Liver (tissue), 9 donors: ENCODE results near the gene SCP2D1. TPM values are rescaled to one million over a fixed set of nuclear protein-coding genes. Genes with fewer than 3 reads are reported as not detected.

Experiments
- DNase-seq: peaks from one replicate; pipeline ENCODE4 v3.0.0-alpha.2; 2017; ENCODE audit warnings: low spot score
- H3K27ac ChIP-seq, 2 donors: one replicate each; pipeline ENCODE4 v1.7.0; 2013; ENCODE audit warnings: inconsistent platforms in 2 of 2, low read length in 2 of 2, control low read depth in 1 of 2, low read depth in 1 of 2, mild to moderate bottlenecking in 1 of 2
- H3K27me3 ChIP-seq, 4 donors: one replicate each; pipeline versions ENCODE4 v1.6.1 to v1.7.0; 2013; ENCODE audit warnings: low read length in 3 of 4, inconsistent platforms in 1 of 4, mild to moderate bottlenecking in 1 of 4, moderate library complexity in 1 of 4; ENCODE audit not compliant: control insufficient read depth in 4 of 4, insufficient read depth in 4 of 4
- H3K36me3 ChIP-seq, 4 donors: one replicate each; pipeline versions ENCODE4 v1.6.1 to v1.7.0; 2013; ENCODE audit warnings: low read length in 3 of 4, mild to moderate bottlenecking in 3 of 4, low read depth in 1 of 4, moderate library complexity in 1 of 4; ENCODE audit not compliant: control insufficient read depth in 4 of 4, insufficient read depth in 3 of 4
- H3K4me1 ChIP-seq, 4 donors: one replicate each; pipeline versions ENCODE4 v1.6.1 to v1.7.0; 2013; ENCODE audit warnings: low read length in 3 of 4, mild to moderate bottlenecking in 3 of 4, moderate library complexity in 1 of 4; ENCODE audit not compliant: control insufficient read depth in 4 of 4, insufficient read depth in 4 of 4
- H3K4me3 ChIP-seq, 3 donors: one replicate each; pipeline versions ENCODE4 v1.6.1 to v1.7.0; 2013; ENCODE audit warnings: low read length in 3 of 3, control low read depth in 1 of 3, low read depth in 1 of 3, mild to moderate bottlenecking in 1 of 3
- H3K9ac ChIP-seq, 2 donors: one replicate each; pipeline ENCODE4 v1.7.0; 2013; ENCODE audit warnings: low read length in 2 of 2, mild to moderate bottlenecking in 2 of 2, moderate library complexity in 2 of 2, control low read depth in 1 of 2, low read depth in 1 of 2
- H3K9me3 ChIP-seq, 4 donors: one replicate each; pipeline versions ENCODE4 v1.6.1 to v1.7.0; 2013; ENCODE audit warnings: low read length in 3 of 4; ENCODE audit not compliant: control insufficient read depth in 4 of 4
- EGR1 ChIP-seq, 2 donors: IDR thresholded peaks; 2 replicates each; pipeline ENCODE4 v1.6.1; 2016 to 2018; ENCODE audit warnings: antibody characterized with exemption in 2 of 2, low read depth in 2 of 2
- FOXA1 ChIP-seq: IDR thresholded peaks from 2 replicates; pipeline ENCODE4 v1.6.1; 2016; ENCODE audit warnings: antibody characterized with exemption
- FOXA2 ChIP-seq: IDR thresholded peaks from 2 replicates; pipeline ENCODE4 v1.6.1; 2016; ENCODE audit warnings: antibody characterized with exemption
- HNF4A ChIP-seq, 2 donors: conservative IDR thresholded peaks; 2 replicates each; pipeline ENCODE4 v1.6.1; 2016; ENCODE audit warnings: antibody characterized with exemption in 2 of 2, mild to moderate bottlenecking in 2 of 2
- HNF4G ChIP-seq: IDR thresholded peaks from 2 replicates; pipeline ENCODE4 v1.6.1; 2016; ENCODE audit warnings: antibody characterized with exemption
- NR2F2 ChIP-seq: IDR thresholded peaks from 2 replicates; pipeline ENCODE4 v1.6.1; 2016; ENCODE audit warnings: antibody characterized with exemption
- RAD21 ChIP-seq, 2 donors: IDR thresholded peaks; 2 replicates each; pipeline ENCODE4 v1.6.1; 2016; ENCODE audit warnings: antibody characterized with exemption in 2 of 2, mild to moderate bottlenecking in 2 of 2
- REST ChIP-seq: IDR thresholded peaks from 2 replicates; pipeline ENCODE4 v1.6.1; 2016; ENCODE audit warnings: antibody characterized with exemption, mild to moderate bottlenecking
- RXRA ChIP-seq, 2 donors: IDR thresholded peaks; 2 replicates each; pipeline ENCODE4 v1.6.1; 2017 to 2018; ENCODE audit warnings: antibody characterized with exemption in 2 of 2, mild to moderate bottlenecking in 1 of 2
- SP1 ChIP-seq: IDR thresholded peaks from 2 replicates; pipeline ENCODE4 v1.6.1; 2018; ENCODE audit warnings: antibody characterized with exemption, mild to moderate bottlenecking
- TAF1 ChIP-seq: conservative IDR thresholded peaks from 2 replicates; pipeline ENCODE4 v1.6.1; 2016; ENCODE audit warnings: antibody characterized with exemption, mild to moderate bottlenecking
- YY1 ChIP-seq: IDR thresholded peaks from 2 replicates; pipeline ENCODE4 v1.6.1; 2016; ENCODE audit warnings: antibody characterized with exemption, mild to moderate bottlenecking
- WGBS: extraction: QIAGEN DNeasy Blood & Tissue Kit; methylation state at CpG from one replicate; pipeline ENCODE4 v1.1.7; 2013; 5-methylcytosine and 5-hydroxymethylcytosine counted together
- polyA plus RNA-seq, 2 donors: library from polyadenylated mRNA; stranded (reverse) in 1 of 2; unstranded in 1 of 2; fragments of 200-250 nt in 1 of 2; fragments of >200 nt in 1 of 2; fragmentation: Nextera tagmentation in 1 of 2; extraction: Ambion mirVana in 1 of 2; gene quantifications; one replicate each; pipeline versions ENCODE4 v1.2.1 to v1.2.3, GENCODE V29; 2013 to 2015
- total RNA-seq, 2 donors: library from RNA; depleted of rRNA; stranded (reverse); fragments of >200 nt; gene quantifications; one replicate each; pipeline ENCODE4 v1.2.3, GENCODE V29; 2014
- TF ChIP-seq, protein P1 (sequence below): IDR thresholded peaks from 2 replicates; pipeline ENCODE4 v1.6.1; 2016; ENCODE audit warnings: antibody characterized with exemption
- TF ChIP-seq, protein P2 (sequence below): IDR thresholded peaks from 2 replicates; pipeline ENCODE4 v1.6.1; 2016; ENCODE audit warnings: antibody characterized with exemption
- donor health status: healthy.
- donor health status: healthy.
- donor health status: healthy.
- donor health status: healthy.
- donor health status: healthy.

The SCP2D1 gene
- total and polyA plus RNA-seq, 4 donors: not detected

- H3K9ac ChIP-seq: no peak overlapping the region
- no peaks in the 10 kb centered on the region for H3K9me3 ChIP-seq
- no peak for TF ChIP-seq HNF4A (conservative IDR thresholded peaks at IDR 0.05)
- TF ChIP-seq, protein P1, sequence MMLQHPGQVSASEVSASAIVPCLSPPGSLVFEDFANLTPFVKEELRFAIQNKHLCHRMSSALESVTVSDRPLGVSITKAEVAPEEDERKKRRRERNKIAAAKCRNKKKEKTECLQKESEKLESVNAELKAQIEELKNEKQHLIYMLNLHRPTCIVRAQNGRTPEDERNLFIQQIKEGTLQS: no peak
- TF ChIP-seq FOXA1: no peak
- no peak for DNase-seq
- 49% methylated on average over 4 of the region's 4 CpGs for WGBS
- peaks cover 0 to 3% (median 0%) of the 10 kb centered on the region in 4 donors for H3K27me3 ChIP-seq
- no peaks in the 10 kb centered on the region for H3K36me3 ChIP-seq
- H3K4me3 ChIP-seq: no peak overlapping the region
- H3K4me1 ChIP-seq: no peaks in the 10 kb centered on the region
- H3K27ac ChIP-seq: no peak overlapping the region
Observed at GRCh38 chr20:18832546-18833200, 19.1 kb downstream of the SCP2D1 start.

- H3K4me1 ChIP-seq: no peaks in the 10 kb centered on the region
- TF ChIP-seq HNF4G: no peak
- no peak for TF ChIP-seq FOXA2
- TF ChIP-seq RXRA (IDR thresholded peaks at IDR 0.05): no peak
- no peak for TF ChIP-seq NR2F2
- TF ChIP-seq HNF4A (conservative IDR thresholded peaks at IDR 0.05): no peak
- no peak for TF ChIP-seq RAD21 (IDR thresholded peaks at IDR 0.05)
- no peak for TF ChIP-seq TAF1
- TF ChIP-seq, protein P2, sequence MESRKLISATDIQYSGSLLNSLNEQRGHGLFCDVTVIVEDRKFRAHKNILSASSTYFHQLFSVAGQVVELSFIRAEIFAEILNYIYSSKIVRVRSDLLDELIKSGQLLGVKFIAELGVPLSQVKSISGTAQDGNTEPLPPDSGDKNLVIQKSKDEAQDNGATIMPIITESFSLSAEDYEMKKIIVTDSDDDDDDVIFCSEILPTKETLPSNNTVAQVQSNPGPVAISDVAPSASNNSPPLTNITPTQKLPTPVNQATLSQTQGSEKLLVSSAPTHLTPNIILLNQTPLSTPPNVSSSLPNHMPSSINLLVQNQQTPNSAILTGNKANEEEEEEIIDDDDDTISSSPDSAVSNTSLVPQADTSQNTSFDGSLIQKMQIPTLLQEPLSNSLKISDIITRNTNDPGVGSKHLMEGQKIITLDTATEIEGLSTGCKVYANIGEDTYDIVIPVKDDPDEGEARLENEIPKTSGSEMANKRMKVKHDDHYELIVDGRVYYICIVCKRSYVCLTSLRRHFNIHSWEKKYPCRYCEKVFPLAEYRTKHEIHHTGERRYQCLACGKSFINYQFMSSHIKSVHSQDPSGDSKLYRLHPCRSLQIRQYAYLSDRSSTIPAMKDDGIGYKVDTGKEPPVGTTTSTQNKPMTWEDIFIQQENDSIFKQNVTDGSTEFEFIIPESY: no peak
- no peak for TF ChIP-seq EGR1 (IDR thresholded peaks at IDR 0.05; ENCODE audit: low read depth in 2 of 2)
- no peak for TF ChIP-seq SP1
- no peak for TF ChIP-seq REST
- no peak for TF ChIP-seq YY1
- H3K27me3 ChIP-seq: peaks cover 0 to 3% (median 0%) of the 10 kb centered on the region in 4 donors
- H3K4me3 ChIP-seq: no peak overlapping the region
- 91% methylated on average over 3 of the region's 3 CpGs for WGBS
- no peak for DNase-seq
- H3K9me3 ChIP-seq: no peaks in the 10 kb centered on the region
- no peaks in the 10 kb centered on the region for H3K36me3 ChIP-seq
- H3K9ac ChIP-seq: no peak overlapping the region
- no peak overlapping the region for H3K27ac ChIP-seq
Observed at GRCh38 chr20:18835466-18836256, 22.1 kb downstream of the SCP2D1 start.
